ENCODE data around the gene NPEPL1. TPM values are rescaled to one million over a fixed set of nuclear protein-coding genes. Genes with fewer than 3 reads are reported as not detected.

Gene NPEPL1
- total RNA-seq, 1 experiment from 2014 or later = 41.9 TPM

DNA sequence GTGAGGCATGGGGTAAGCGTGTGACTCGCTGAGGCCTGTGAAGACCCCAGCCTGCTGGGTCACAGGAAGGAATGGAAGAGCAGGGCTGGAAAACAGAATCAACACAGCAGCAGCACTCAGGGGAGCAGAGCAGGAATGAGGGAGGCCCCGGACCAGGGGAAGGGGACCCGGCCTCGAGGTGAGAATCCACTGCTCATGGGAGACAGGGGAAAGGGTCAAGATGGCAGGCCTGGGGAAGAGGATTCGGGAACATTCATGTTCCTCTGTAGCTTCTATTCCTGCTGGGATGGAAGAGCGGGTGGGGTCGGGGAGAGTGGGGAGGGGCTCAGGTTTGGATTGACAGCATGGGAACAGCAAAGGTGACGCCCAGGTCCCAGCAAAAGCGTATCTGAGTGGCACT lies 59.4 kb downstream of the NPEPL1 start:
- H3K4me1 Mint-ChIP-seq (ENCODE audit: low read depth, unreplicated experiment) = no peaks in the 10 kb centered on the region
- ChIA-PET CTCF (interaction anchor here (0.6 kb wide), 1 partner anchor 280 kb away, joined by 3 read pairs; no protein-coding TSS in a partner anchor), POLR2A (no interaction called here)
- no peak overlapping the region for H3K4me3 ChIP-seq (ENCODE audit: low read depth, low read length)
- H3K27me3 Mint-ChIP-seq (ENCODE audit: insufficient read depth, unreplicated experiment) = peaks cover 57% of the 10 kb centered on the region
- no peaks in the 10 kb centered on the region for H3K9me3 Mint-ChIP-seq (ENCODE audit: unreplicated experiment)
- intact Hi-C loops (cut with micrococcal nuclease; ENCODE audit: unreplicated experiment) = no loop called here
- H3K27ac Mint-ChIP-seq (ENCODE audit: unreplicated experiment) = no peak overlapping the region
- H3K27me3 ChIP-seq (replicated peaks; ENCODE audit: control insufficient read depth, insufficient read depth, low read length) = peaks cover 1% of the 10 kb centered on the region
- TF ChIP-seq, protein P1, sequence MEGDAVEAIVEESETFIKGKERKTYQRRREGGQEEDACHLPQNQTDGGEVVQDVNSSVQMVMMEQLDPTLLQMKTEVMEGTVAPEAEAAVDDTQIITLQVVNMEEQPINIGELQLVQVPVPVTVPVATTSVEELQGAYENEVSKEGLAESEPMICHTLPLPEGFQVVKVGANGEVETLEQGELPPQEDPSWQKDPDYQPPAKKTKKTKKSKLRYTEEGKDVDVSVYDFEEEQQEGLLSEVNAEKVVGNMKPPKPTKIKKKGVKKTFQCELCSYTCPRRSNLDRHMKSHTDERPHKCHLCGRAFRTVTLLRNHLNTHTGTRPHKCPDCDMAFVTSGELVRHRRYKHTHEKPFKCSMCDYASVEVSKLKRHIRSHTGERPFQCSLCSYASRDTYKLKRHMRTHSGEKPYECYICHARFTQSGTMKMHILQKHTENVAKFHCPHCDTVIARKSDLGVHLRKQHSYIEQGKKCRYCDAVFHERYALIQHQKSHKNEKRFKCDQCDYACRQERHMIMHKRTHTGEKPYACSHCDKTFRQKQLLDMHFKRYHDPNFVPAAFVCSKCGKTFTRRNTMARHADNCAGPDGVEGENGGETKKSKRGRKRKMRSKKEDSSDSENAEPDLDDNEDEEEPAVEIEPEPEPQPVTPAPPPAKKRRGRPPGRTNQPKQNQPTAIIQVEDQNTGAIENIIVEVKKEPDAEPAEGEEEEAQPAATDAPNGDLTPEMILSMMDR (IDR thresholded peaks at IDR 0.05; ENCODE audit: insufficient read depth in 1 of 2, low read depth in 1 of 2, low read length in 1 of 2, severe bottlenecking in 1 of 2, unreplicated experiment in 1 of 2) = no peak
- no peaks in the 10 kb centered on the region for H3K36me3 ChIP-seq (ENCODE audit: control insufficient read depth, insufficient read depth, low read length)
- 0 out of 2 replicates have a peak, but pooled peaks cover 6% of the 10 kb centered on the region for H3K9me3 ChIP-seq
- no peak overlapping the region for H3K4me3 Mint-ChIP-seq (ENCODE audit: unreplicated experiment)
- no peaks in the 10 kb centered on the region for H3K4me1 ChIP-seq
- H3K36me3 Mint-ChIP-seq (ENCODE audit: insufficient read depth, unreplicated experiment) = no peaks in the 10 kb centered on the region
- DNase-seq = no peak
- no TSS peak for BruUV-seq (replicated peaks)

GRCh38 chr20:58752565-58752964 lies 60.0 kb downstream of the NPEPL1 start:
- no TSS peak for BruUV-seq (replicated peaks)
- H3K4me3 Mint-ChIP-seq (ENCODE audit: unreplicated experiment) = no peak overlapping the region
- H3K36me3 Mint-ChIP-seq (ENCODE audit: insufficient read depth, unreplicated experiment) = no peaks in the 10 kb centered on the region
- peaks cover 60% of the 10 kb centered on the region for H3K27me3 Mint-ChIP-seq (ENCODE audit: insufficient read depth, unreplicated experiment)
- Histone ChIP-seq H3K27me3 (replicated peaks; ENCODE audit: control insufficient read depth, insufficient read depth, low read length) (no peaks in the 10 kb centered on the region; the same call in 1 of the 2 replicates), H3K9me3 (0 out of 2 replicates have a peak, but pooled peaks cover 7% of the 10 kb centered on the region), H3K4me1 (no peaks in the 10 kb centered on the region), H3K4me3 (ENCODE audit: low read depth, low read length) (no peak overlapping the region), H3K36me3 (ENCODE audit: control insufficient read depth, insufficient read depth, low read length) (no peaks in the 10 kb centered on the region)
- no peaks in the 10 kb centered on the region for H3K4me1 Mint-ChIP-seq (ENCODE audit: low read depth, unreplicated experiment)
- no peak for DNase-seq
- intact Hi-C loops (cut with micrococcal nuclease; ENCODE audit: unreplicated experiment) = no loop called here
- no peaks in the 10 kb centered on the region for H3K9me3 Mint-ChIP-seq (ENCODE audit: unreplicated experiment)
- POLR2A ChIA-PET = no interaction called here
- no peak overlapping the region for H3K27ac Mint-ChIP-seq (ENCODE audit: unreplicated experiment)
- CTCF ChIA-PET = no interaction called here
- TF ChIP-seq, protein P1 (IDR thresholded peaks at IDR 0.05; ENCODE audit: insufficient read depth in 1 of 2, low read depth in 1 of 2, low read length in 1 of 2, severe bottlenecking in 1 of 2, unreplicated experiment in 1 of 2) = no peak

DNA sequence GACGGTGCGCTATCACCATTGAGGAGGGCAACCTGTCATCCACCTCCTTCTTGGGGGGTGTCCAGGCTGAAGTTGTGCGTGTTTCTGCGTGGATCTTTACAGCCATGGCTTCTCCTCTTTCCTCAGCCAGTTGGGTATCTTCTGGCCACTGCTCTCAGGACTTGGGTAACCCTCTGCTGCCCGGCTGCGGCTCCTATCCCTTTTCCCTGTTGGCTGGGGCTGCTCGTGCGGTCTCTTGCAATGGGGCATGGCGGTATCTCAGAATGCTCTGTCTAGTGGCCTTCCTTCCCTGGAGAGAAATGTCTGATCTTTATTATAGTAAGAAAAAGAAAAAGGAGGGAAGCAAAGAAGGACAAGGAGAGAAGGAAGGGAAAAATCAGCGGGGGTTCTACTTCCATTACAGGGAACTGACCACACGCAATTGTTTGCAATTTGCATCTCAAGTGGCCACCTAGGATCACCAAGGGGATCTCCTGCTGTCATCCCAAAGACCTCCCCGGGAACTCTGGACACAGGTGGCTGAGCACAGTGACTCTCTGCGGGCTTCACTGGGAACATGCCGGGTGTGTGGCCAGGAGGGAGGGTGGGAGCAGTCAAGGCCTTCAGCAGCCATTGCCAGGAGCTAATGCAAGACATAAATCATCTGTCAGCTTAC lies 60.8 kb downstream of the NPEPL1 start:
- CTCF ChIA-PET = no interaction called here
- Mint-ChIP-seq H3K27me3 (ENCODE audit: insufficient read depth, unreplicated experiment) (peaks cover 63% of the 10 kb centered on the region), H3K4me3 (ENCODE audit: unreplicated experiment) (no peak overlapping the region), H3K4me1 (ENCODE audit: low read depth, unreplicated experiment) (no peaks in the 10 kb centered on the region), H3K36me3 (ENCODE audit: insufficient read depth, unreplicated experiment) (no peaks in the 10 kb centered on the region), H3K27ac (ENCODE audit: unreplicated experiment) (no peak overlapping the region), H3K9me3 (ENCODE audit: unreplicated experiment) (no peaks in the 10 kb centered on the region)
- TF ChIP-seq, protein P1 (IDR thresholded peaks at IDR 0.05; ENCODE audit: insufficient read depth in 1 of 2, low read depth in 1 of 2, low read length in 1 of 2, severe bottlenecking in 1 of 2, unreplicated experiment in 1 of 2) = no peak
- Histone ChIP-seq H3K4me1 (no peaks in the 10 kb centered on the region), H3K27me3 (replicated peaks; ENCODE audit: control insufficient read depth, insufficient read depth, low read length) (no peaks in the 10 kb centered on the region; the same call in 1 of the 2 replicates), H3K9me3 (0 out of 2 replicates have a peak, but pooled peaks cover 7% of the 10 kb centered on the region), H3K36me3 (ENCODE audit: control insufficient read depth, insufficient read depth, low read length) (no peaks in the 10 kb centered on the region), H3K4me3 (ENCODE audit: low read depth, low read length) (no peak overlapping the region)
- intact Hi-C loops (cut with micrococcal nuclease; ENCODE audit: unreplicated experiment) = no loop called here
- no peak for DNase-seq
- no TSS peak for BruUV-seq (replicated peaks)
- POLR2A ChIA-PET = no interaction called here

All from Caco-2 (cell line).